ENCODE results near the gene KRTAP5-2.

KRTAP5-2 gene

DNA sequence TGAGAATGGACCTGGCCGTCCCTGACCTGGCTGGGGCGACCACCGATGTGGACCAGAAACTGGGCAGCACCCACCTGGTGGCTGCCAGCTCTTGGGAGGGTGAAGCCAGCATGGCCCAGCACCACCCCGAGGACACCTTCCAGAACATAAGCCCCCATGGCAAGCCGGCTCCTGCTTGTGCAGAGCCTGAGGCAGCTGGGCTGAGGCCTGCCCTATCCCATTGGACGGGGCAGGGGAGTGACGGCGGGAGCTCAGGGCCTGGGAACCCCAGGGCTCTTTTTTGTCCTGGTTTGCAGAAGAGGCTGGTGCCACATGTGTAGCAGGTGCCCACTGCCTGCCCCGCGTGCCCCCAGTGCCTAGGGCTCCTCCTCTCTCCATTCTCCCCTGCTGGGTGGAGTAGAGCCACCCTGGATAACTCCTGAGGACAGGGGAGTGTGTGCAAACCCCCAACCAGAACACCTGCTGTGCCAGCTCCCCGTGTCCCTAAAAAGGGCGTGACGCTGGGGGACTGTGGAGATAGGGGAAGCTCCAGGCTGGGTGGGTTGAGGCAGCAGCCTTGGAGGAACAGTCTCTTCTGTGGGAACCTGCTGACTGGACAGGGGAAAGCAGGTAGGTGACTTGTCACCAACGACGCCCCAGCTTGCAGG, 38.0 kb downstream of the KRTAP5-2 start:
- Mint-ChIP-seq H3K27ac (no peak overlapping the region), H3K36me3 (ENCODE audit: low read depth) (no peaks in the 10 kb centered on the region), H3K4me1 (no peaks in the 10 kb centered on the region), H3K27me3 (ENCODE audit: low read depth) (peaks cover 50% of the 10 kb centered on the region), H3K9me3 (no peaks in the 10 kb centered on the region), H3K4me3 (no peak overlapping the region)
- TF ChIP-seq, protein P1, sequence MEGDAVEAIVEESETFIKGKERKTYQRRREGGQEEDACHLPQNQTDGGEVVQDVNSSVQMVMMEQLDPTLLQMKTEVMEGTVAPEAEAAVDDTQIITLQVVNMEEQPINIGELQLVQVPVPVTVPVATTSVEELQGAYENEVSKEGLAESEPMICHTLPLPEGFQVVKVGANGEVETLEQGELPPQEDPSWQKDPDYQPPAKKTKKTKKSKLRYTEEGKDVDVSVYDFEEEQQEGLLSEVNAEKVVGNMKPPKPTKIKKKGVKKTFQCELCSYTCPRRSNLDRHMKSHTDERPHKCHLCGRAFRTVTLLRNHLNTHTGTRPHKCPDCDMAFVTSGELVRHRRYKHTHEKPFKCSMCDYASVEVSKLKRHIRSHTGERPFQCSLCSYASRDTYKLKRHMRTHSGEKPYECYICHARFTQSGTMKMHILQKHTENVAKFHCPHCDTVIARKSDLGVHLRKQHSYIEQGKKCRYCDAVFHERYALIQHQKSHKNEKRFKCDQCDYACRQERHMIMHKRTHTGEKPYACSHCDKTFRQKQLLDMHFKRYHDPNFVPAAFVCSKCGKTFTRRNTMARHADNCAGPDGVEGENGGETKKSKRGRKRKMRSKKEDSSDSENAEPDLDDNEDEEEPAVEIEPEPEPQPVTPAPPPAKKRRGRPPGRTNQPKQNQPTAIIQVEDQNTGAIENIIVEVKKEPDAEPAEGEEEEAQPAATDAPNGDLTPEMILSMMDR (IDR thresholded peaks at IDR 0.05; ENCODE audit: unreplicated experiment in 3 of 3): no peak

DNA sequence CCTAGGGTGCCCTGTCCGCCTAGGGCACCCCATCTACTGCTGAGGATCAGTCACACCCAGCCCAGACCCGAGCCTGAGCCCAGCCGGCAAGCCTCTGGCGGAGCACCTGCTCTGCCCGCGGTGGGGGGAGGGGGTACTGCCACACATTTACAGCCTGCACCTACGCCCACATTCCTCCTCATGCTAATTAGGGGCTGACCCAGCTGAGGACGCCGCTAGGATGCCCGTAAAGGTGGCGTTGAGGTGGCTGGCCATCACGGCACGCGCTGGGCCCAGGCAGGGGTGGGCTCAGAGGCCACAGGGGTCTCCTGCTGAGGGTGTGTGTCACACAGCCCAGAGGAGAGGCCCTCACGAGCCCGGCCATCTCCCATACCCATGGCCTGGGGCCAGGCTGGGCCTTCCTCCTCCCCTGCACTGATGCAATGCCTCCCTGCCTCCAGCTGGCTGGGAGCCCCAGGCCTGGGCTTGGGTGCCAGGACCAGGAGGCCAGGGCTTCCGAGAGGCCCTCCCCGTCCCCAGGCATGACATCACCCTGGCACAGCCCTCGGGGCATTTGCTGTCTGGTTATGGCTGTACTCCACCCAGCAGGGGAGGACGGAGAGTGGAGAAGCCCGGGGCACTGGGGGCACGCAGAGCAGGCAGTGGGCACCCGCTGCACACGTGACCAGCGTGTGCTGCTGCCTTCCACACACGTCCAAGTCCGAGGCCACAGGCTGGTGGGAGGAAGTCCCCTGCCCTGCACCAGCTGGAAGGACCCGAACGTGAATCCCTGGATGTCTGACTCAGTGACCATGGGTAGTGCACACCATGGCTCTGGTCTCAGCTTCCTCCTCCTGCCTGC, 38.8 kb downstream of the KRTAP5-2 start:
- peaks cover 58% of the 10 kb centered on the region for H3K27me3 Mint-ChIP-seq (ENCODE audit: low read depth)
- no peak overlapping the region for H3K27ac Mint-ChIP-seq
- H3K36me3 Mint-ChIP-seq (ENCODE audit: low read depth): no peaks in the 10 kb centered on the region

DNA sequence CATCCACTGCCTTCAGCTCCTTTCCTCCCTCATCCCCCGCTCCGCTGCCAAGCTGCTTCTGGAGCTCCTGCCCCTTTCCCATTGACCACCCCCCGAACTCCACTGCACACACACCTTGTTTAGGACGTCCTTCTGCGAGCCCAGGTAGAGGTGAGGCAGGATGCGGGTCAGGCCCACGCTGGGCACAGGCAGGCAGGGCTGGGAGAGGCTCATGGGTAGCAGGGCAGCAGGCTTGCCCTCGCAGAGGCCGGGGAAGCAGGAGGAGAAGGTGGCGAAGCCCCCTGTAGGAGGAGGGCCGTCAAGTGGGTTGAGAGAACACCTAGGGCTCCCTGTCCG, 39.4 kb downstream of the KRTAP5-2 start:
- Mint-ChIP-seq H3K4me1 (no peaks in the 10 kb centered on the region), H3K4me3 (no peak overlapping the region), H3K36me3 (ENCODE audit: low read depth) (no peaks in the 10 kb centered on the region), H3K27me3 (ENCODE audit: low read depth) (peaks cover 64% of the 10 kb centered on the region), H3K27ac (no peak overlapping the region), H3K9me3 (no peaks in the 10 kb centered on the region)
- TF ChIP-seq, protein P1 (IDR thresholded peaks at IDR 0.05; ENCODE audit: unreplicated experiment in 3 of 3): no peak

More for the DNA sequence above, 38.8 kb downstream of the KRTAP5-2 start:
- TF ChIP-seq, protein P1 (IDR thresholded peaks at IDR 0.05; ENCODE audit: unreplicated experiment in 3 of 3): no peak
- Mint-ChIP-seq H3K4me3 (no peak overlapping the region), H3K4me1 (no peaks in the 10 kb centered on the region), H3K9me3 (no peaks in the 10 kb centered on the region)

DNA sequence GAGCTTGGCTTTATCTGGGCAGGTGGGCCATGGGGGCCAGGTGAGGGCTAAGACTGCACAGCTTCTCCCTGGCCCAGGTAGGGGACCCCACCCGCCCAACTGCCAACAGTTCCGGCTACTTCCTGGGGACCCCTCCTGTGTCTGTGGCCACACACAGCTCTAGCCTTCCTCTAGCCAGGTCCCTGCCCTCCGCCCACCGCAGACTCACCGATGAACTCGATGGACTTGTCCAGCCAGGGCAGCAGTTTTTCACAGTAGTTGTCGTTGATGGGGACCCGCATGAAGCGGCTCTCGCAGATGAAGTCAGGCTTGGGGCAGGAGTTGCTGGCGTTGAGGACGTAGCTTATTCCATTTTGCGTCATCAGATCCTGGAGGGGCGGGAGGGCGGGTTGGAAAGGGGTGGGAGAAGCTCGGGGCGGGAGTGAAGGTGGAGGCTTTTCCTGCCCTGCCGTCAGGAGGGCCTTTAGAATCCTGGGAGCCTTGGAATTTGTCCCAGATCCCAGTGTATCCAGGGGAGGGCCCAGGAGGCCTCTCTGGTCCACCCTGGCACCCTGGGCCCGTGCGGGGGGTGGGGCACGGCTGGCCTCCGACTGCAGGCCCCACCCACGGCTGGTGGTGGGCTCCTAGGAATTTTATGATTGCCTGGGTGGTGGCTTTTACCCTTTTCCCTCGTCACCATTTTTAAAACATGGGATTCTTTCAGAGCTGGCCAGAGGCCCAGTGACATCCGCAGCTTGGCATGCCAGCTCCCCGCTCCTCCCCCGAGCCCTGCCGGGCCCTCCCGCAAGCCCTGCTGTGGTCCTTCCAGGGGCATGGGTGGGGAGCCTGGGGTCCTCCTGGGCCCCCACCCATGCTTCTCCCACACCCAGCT, 40.0 kb downstream of the KRTAP5-2 start:
- Mint-ChIP-seq H3K9me3 (no peaks in the 10 kb centered on the region), H3K4me3 (no peak overlapping the region), H3K27me3 (ENCODE audit: low read depth) (peaks cover 69% of the 10 kb centered on the region), H3K4me1 (no peaks in the 10 kb centered on the region), H3K27ac (no peak overlapping the region), H3K36me3 (ENCODE audit: low read depth) (no peaks in the 10 kb centered on the region)
- TF ChIP-seq, protein P1 (IDR thresholded peaks at IDR 0.05; ENCODE audit: unreplicated experiment in 3 of 3): no peak

DNA sequence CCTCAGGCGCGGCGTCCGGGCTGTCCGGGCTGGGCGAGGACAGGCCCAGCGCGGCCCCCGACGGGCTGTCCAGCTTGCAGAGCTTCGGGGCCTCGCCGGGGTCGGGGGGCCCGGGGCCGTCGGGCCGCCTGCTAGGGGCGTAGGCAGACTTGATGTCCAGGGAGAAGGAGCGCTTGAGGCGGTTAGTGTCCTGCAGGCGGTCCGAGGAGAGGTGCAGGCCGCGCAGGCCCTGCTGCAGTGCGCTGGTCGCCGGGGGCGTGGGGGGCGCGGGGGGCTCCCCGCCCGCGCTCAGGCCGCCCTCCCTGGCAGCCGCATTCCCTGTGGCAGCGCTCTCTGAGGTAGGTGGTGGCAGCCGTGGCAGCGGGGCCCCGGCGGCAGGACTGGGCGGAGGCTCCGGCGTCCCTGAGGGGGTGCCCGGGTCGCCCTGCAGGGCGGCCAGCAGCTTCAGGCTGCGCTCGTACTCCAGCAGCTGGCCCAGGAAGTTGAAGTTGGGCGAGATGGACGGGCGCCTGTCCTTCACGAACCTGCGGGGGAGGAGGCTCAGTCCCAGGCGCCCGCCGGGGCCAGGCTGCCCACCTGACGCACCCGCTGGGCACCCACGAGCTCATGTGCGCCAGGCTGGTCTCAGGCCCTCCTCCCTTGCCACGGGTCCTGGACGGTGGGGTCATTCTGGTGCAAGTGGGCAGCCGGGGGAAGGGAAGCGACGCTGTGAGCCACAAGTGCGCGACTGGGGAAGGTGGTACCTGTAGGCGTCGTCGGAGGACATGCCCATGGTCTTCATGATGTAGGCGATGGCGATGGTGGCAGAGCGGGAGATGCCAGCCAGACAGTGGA, 40.8 kb downstream of the KRTAP5-2 start:
- Mint-ChIP-seq H3K4me1 (no peaks in the 10 kb centered on the region), H3K9me3 (no peaks in the 10 kb centered on the region), H3K27ac (no peak overlapping the region), H3K4me3 (no peak overlapping the region), H3K27me3 (ENCODE audit: low read depth) (peaks cover 72% of the 10 kb centered on the region), H3K36me3 (ENCODE audit: low read depth) (no peaks in the 10 kb centered on the region)
- TF ChIP-seq, protein P1 (IDR thresholded peaks at IDR 0.05; ENCODE audit: unreplicated experiment in 3 of 3): no peak

Data from nephron (organoid).